HepG2 (cell line): ENCODE measurements around the gene TRIM15. TPM values are rescaled to one million over a fixed set of nuclear protein-coding genes. Genes with fewer than 3 reads are reported as not detected.
A peak's percentile ranks its signal among the peaks of the same experiment; 100 is the strongest.

ENCODE experiments used
- ATAC-seq: fragments of 200-7000 bp; cut with Tn5 transposase; 3 replicates; pipeline ENCODE4 v1.9.1; 2020; ENCODE audit warnings: mild to moderate bottlenecking, moderate library complexity
- BruUV-seq: library from RNA; stranded (reverse); fragments of 400-500 nt; replicated peaks from 2 replicates; lab custom pipeline; 2021; lab: Mats Ljungman, UMichigan
- CTCF ChIA-PET: fragments of 300-600 bp; formaldehyde crosslinking; extraction: SDS; loops from one replicate; lab custom pipeline; 2021; ENCODE audit warnings: low total read pairs, inconsistent platforms, low intra/inter-chr PET ratio; lab: Yijun Ruan, JAX
- POLR2A ChIA-PET: fragments of 350-600 bp; sonication (Branson Sonifier 250); formaldehyde crosslinking; loops from one replicate; lab custom pipeline; 2020; ENCODE audit warnings: antibody characterized with exemption, inconsistent platforms; lab: Yijun Ruan, JAX
- DNase-seq: peaks from one replicate; pipeline ENCODE4 v3.0.0-alpha.2; 2015; ENCODE audit warnings: low spot score
- FAIRE-seq: peaks from 3 replicates; lab custom pipeline; 2011; peaks lifted over from hg19 to GRCh38; lab: Jason Lieb, UNC
- H2AFZ ChIP-seq: one replicate; pipeline ENCODE4 v1.6.1; 2011; ENCODE audit warnings: low read length, inconsistent platforms
- H3K27ac ChIP-seq: fragments of 300-600 bp; 3 replicates; pipeline ENCODE4 v1.8.0; 2011; ENCODE audit warnings: mixed run types, mild to moderate bottlenecking, mixed read lengths, low read length, inconsistent platforms; ENCODE audit not compliant: insufficient read depth; ENCODE audit errors: extremely low read length
- H3K27me3 ChIP-seq, 2 experiments: fragments of 200-600 bp in 1 of 2; 2 replicates in 1 of 2; 3 replicates in 1 of 2; pipeline versions ENCODE4 v1.6.0 to v1.8.0; 2011; ENCODE audit warnings: low read length in 2 of 2, mild to moderate bottlenecking in 2 of 2, moderate library complexity in 2 of 2, inconsistent platforms in 1 of 2; ENCODE audit not compliant: insufficient read depth in 2 of 2, control insufficient read depth in 1 of 2
- H3K36me3 ChIP-seq, 2 experiments: fragments of 200-600 bp in 1 of 2; replicated peaks in 1 of 2; 2 replicates in 1 of 2; 3 replicates in 1 of 2; pipeline versions ENCODE4 v1.5.1 to v1.8.0; 2011; ENCODE audit warnings: low read length in 2 of 2, inconsistent platforms in 1 of 2; ENCODE audit not compliant: insufficient read depth in 2 of 2, control insufficient read depth in 1 of 2
- H3K4me1 ChIP-seq: 2 replicates; pipeline ENCODE4 v1.5.1; 2012; ENCODE audit warnings: low read length, inconsistent platforms; ENCODE audit not compliant: insufficient read depth
- H3K4me2 ChIP-seq: 2 replicates; pipeline ENCODE4 v1.6.0; 2011; ENCODE audit warnings: low read depth, low read length, inconsistent platforms
- H3K4me3 ChIP-seq, 3 experiments: fragments of 200-600 bp in 1 of 3; sonication (generic), shearing (Covaris generic) in 1 of 3; replicated peaks in 1 of 3; 2 replicates each; pipeline ENCODE4 v1.5.1; 2011 to 2016; ENCODE audit warnings: low read length in 3 of 3, inconsistent platforms in 2 of 3, low read depth in 2 of 3, mild to moderate bottlenecking in 2 of 3, control low read depth in 1 of 3, mixed read lengths in 1 of 3; ENCODE audit not compliant: insufficient read depth in 1 of 3
- H3K79me2 ChIP-seq: one replicate; pipeline ENCODE4 v1.6.1; 2011; ENCODE audit warnings: low read length, inconsistent platforms; ENCODE audit not compliant: insufficient read depth
- H3K9ac ChIP-seq: 2 replicates; pipeline ENCODE4 v1.6.0; 2011; ENCODE audit warnings: mild to moderate bottlenecking, low read depth, low read length, inconsistent platforms; ENCODE audit not compliant: insufficient read depth
- H3K9me3 ChIP-seq: 2 replicates; pipeline ENCODE4 v1.5.1; 2012; ENCODE audit warnings: mild to moderate bottlenecking, low read length
- H4K20me1 ChIP-seq: 2 replicates; pipeline ENCODE4 v1.6.0; 2011; ENCODE audit warnings: inconsistent platforms, mild to moderate bottlenecking, low read length, moderate library complexity; ENCODE audit not compliant: insufficient read depth
- CBX5 ChIP-seq: sonication (generic); formaldehyde crosslinking; IDR thresholded peaks from 2 replicates; pipeline ENCODE4 v1.4.0; 2020; ENCODE audit warnings: missing genetic modification reagents, borderline replicate concordance
- DBP ChIP-seq: sonication (generic); formaldehyde crosslinking; IDR thresholded peaks from 2 replicates; pipeline ENCODE4 v1.4.0; 2020; ENCODE audit warnings: missing genetic modification reagents; ENCODE audit errors: not compliant biosample characterization
- GABPB1 ChIP-seq: IDR thresholded peaks from 2 replicates; pipeline ENCODE4 v1.6.1; 2016; ENCODE audit warnings: mild to moderate bottlenecking, missing genetic modification reagents, moderate library complexity, missing compliant biosample characterization
- GTF2F1 ChIP-seq: fragments of 150-350 bp; IDR thresholded peaks from 2 replicates; pipeline ENCODE4 v1.6.1; 2014; ENCODE audit warnings: low read length
- MAX ChIP-seq: IDR thresholded peaks from 2 replicates; pipeline ENCODE4 v1.6.1; 2012; ENCODE audit warnings: inconsistent platforms
- MYC ChIP-seq: sonication (generic); formaldehyde crosslinking; IDR thresholded peaks from 2 replicates; pipeline ENCODE4 v1.9.0; 2021; ENCODE audit warnings: missing genetic modification reagents, borderline replicate concordance
- PHF5A ChIP-seq: IDR thresholded peaks from one replicate; pipeline ENCODE4 v1.6.1; 2018; ENCODE audit warnings: low read depth, missing genetic modification reagents; ENCODE audit not compliant: unreplicated experiment
- RXRB ChIP-seq: IDR thresholded peaks from 2 replicates; pipeline ENCODE4 v1.6.1; 2016; ENCODE audit warnings: borderline replicate concordance, missing genetic modification reagents, missing compliant biosample characterization
- SALL1 ChIP-seq: sonication (generic); formaldehyde crosslinking; IDR thresholded peaks from 2 replicates; pipeline ENCODE4 v1.8.0; 2022; ENCODE audit warnings: mild to moderate bottlenecking, missing genetic modification reagents
- SMAD1 ChIP-seq: sonication (generic); formaldehyde crosslinking; IDR thresholded peaks from 2 replicates; pipeline ENCODE4 v1.4.0; 2020; ENCODE audit warnings: missing genetic modification reagents, low read depth, mild to moderate bottlenecking, borderline replicate concordance
- TFDP1 ChIP-seq: IDR thresholded peaks from 2 replicates; pipeline ENCODE4 v1.6.1; 2016; ENCODE audit warnings: missing compliant biosample characterization, missing genetic modification reagents, borderline replicate concordance
- ZBTB3 ChIP-seq: sonication (generic); formaldehyde crosslinking; IDR thresholded peaks from 2 replicates; pipeline ENCODE4 v1.4.0; 2020; ENCODE audit warnings: low read depth, mild to moderate bottlenecking, moderate library complexity, missing genetic modification reagents, borderline replicate concordance
- ZFY ChIP-seq: sonication (generic); formaldehyde crosslinking; IDR thresholded peaks from 2 replicates; pipeline ENCODE4 v1.4.0; 2020; ENCODE audit warnings: missing genetic modification reagents
- ZNF10 ChIP-seq: sonication (generic); formaldehyde crosslinking; IDR thresholded peaks from 2 replicates; pipeline ENCODE4 v1.4.0; 2020; ENCODE audit warnings: mild to moderate bottlenecking, low read depth, missing genetic modification reagents, borderline replicate concordance
- ZNF451 ChIP-seq: sonication (generic); formaldehyde crosslinking; IDR thresholded peaks from 2 replicates; pipeline ENCODE4 v1.5.0; 2020; ENCODE audit warnings: mild to moderate bottlenecking, missing genetic modification reagents
- ZNF580 ChIP-seq: IDR thresholded peaks from 2 replicates; pipeline ENCODE4 v1.6.1; 2016; ENCODE audit warnings: low read depth, borderline replicate concordance
- ZNF737 ChIP-seq: sonication (generic); formaldehyde crosslinking; IDR thresholded peaks from 2 replicates; pipeline ENCODE4 v1.5.0; 2020; ENCODE audit warnings: missing genetic modification reagents, mild to moderate bottlenecking, borderline replicate concordance
- ZNF770 ChIP-seq: sonication (generic); formaldehyde crosslinking; IDR thresholded peaks from 2 replicates; pipeline ENCODE4 v1.5.0; 2020; ENCODE audit warnings: mild to moderate bottlenecking, missing genetic modification reagents
- ZNF790 ChIP-seq: sonication (generic); formaldehyde crosslinking; IDR thresholded peaks from 2 replicates; pipeline ENCODE4 v1.8.0; 2022; ENCODE audit warnings: missing genetic modification reagents, mild to moderate bottlenecking, borderline replicate concordance
- ZSCAN31 ChIP-seq: sonication (generic); formaldehyde crosslinking; IDR thresholded peaks from 2 replicates; pipeline ENCODE4 v1.5.0; 2020; ENCODE audit warnings: low read depth, mild to moderate bottlenecking, missing genetic modification reagents
- WGBS: methylation state at CpG from one replicate; pipeline ENCODE4 v1.1.6; 2017; ENCODE audit warnings: low lambda C conversion rate; 5-methylcytosine and 5-hydroxymethylcytosine counted together
- in situ Hi-C: cut with HindIII; loops from 2 replicates; pipeline ENCODE4 v1.10.0; 2017; ENCODE audit warnings: low pct_unique_long_range_greater_than_20kb; ENCODE audit not compliant: extremely low pct_ligation_motif_present
- intact Hi-C: fragments of 100-400 bp; cut with micrococcal nuclease; formaldehyde crosslinking; loops from one replicate; pipeline ENCODE4 v1.10.0; 2022; ENCODE audit not compliant: unreplicated experiment
- polyA plus RNA-seq, 8 experiments: library from polyadenylated mRNA; depleted of rRNA in 3 of 8; stranded (reverse) in 7 of 8; unstranded in 1 of 8; fragments of >200 nt; fragmentation: Illumina TruSeq in 4 of 8; extraction: Trizol in 4 of 8; gene quantifications; 2 replicates each; pipeline versions ENCODE4 v1.2.1 to v1.2.3, GENCODE V29; 2011 to 2016; ENCODE audit warnings: low read depth in 4 of 8, missing spikeins in 1 of 8, mixed read lengths in 1 of 8; ENCODE audit not compliant: insufficient read depth in 1 of 8
- total RNA-seq, 5 experiments: library from RNA; depleted of rRNA; stranded (reverse); fragments of >200 nt; fragmentation: Illumina TruSeq; extraction: Trizol; gene quantifications; 2 replicates each; pipeline ENCODE4 v1.2.3, GENCODE V29; 2016; ENCODE audit warnings: low read depth in 1 of 5

Gene TRIM15
- total and polyA plus RNA-seq, 2 of the 13 experiments (the other 11 are each of a cell fraction or from before 2014, with no cell fraction given), result 35.1 to 38.2 TPM

GRCh38 chr6:30164714-30165113 is 1.4 kb downstream of the TRIM15 start:
- peaks cover 58% of the 10 kb centered on the region for H3K4me1 ChIP-seq
- H3K27me3 ChIP-seq, result peaks cover 0 to 3% of the 10 kb centered on the region in 2 experiments; a peak in 1 of 5 replicates
- peak overlapping the region; percentile 90 to 95 (median 92) for H3K4me3 ChIP-seq
- WGBS, result 13% methylated on average over 4 of the region's 4 CpGs
- ChIA-PET POLR2A (interaction anchor here (1.1 to 3.3 kb wide), 9 partner anchors 10 to 103 kb away, joined by 3 to 26 read pairs (median 5); partner anchors contain the start of genes POLR1H, TRIM31 and TRIM40), CTCF (interaction anchor here (0.9 kb wide), 1 partner anchor 34 kb away, joined by 3 read pairs; no protein-coding TSS in a partner anchor)
- H3K27ac ChIP-seq, result peak overlapping the region; percentile 87
- H3K4me2 ChIP-seq, result peak overlapping the region; percentile 86
- no peak for ATAC-seq
- no TSS peak for BruUV-seq
- peak overlapping the region; percentile 81 for H3K9ac ChIP-seq
- H3K36me3 ChIP-seq, result peaks cover 15 to 31% of the 10 kb centered on the region in 2 experiments
- no peak for DNase-seq
- in situ Hi-C loops (no loop called here), intact Hi-C loops (no loop called here)
- peaks cover 38% of the 10 kb centered on the region for H3K79me2 ChIP-seq
- H4K20me1 ChIP-seq, result no peaks in the 10 kb centered on the region; the same call in 1 of the 2 replicates
- no peak overlapping the region for H2AFZ ChIP-seq
- no peaks in the 10 kb centered on the region for H3K9me3 ChIP-seq
- no peak for FAIRE-seq
- TF ChIP-seq ZNF580 (CRISPR knock-in tag) (peak; percentile 2; the same call in 1 of the 2 replicates), SALL1 (CRISPR knock-in tag) (peak; percentile 26; the same call in 1 of the 2 replicates), ZNF737 (CRISPR knock-in tag) (no peak), CBX5 (CRISPR knock-in tag) (0 out of 2 replicates have a peak, but pooled peaks have one; percentile 9), SMAD1 (0 out of 2 replicates have a peak, but pooled peaks have one; percentile 41), MYC (CRISPR knock-in tag) (peak; percentile 46; the same call in 1 of the 2 replicates), GABPB1 (CRISPR knock-in tag) (0 out of 2 replicates have a peak, but pooled peaks have one; percentile 10), DBP (no peak), ZSCAN31 (CRISPR knock-in tag) (no peak), ZNF770 (CRISPR knock-in tag) (peak; percentile 95), TFDP1 (CRISPR knock-in tag) (peak; percentile 22; the same call in 1 of the 2 replicates), RXRB (CRISPR knock-in tag) (no peak), MAX (peak; percentile 77), GTF2F1 (no peak), PHF5A (peak; percentile 37), ZNF10 (CRISPR knock-in tag) (no peak), ZFY (CRISPR knock-in tag) (no peak), ZBTB3 (CRISPR knock-in tag) (0 out of 2 replicates have a peak, but pooled peaks have one; percentile 6), ZNF451 (0 out of 2 replicates have a peak, but pooled peaks have one; percentile 40), ZNF790 (0 out of 2 replicates have a peak, but pooled peaks have one; percentile 47)
